ENCODE measurements around the gene DCUN1D3. TPM values are rescaled to one million over a fixed set of nuclear protein-coding genes. Genes with fewer than 3 reads are reported as not detected.
A peak's percentile ranks its signal among the peaks of the same experiment; 100 is the strongest.
"Not testable (repeated sequence)": the region's sequence is repeated elsewhere in the genome, so short reads cannot be mapped to it uniquely, and the experiment has no call there.

DCUN1D3 gene
- polyA plus RNA-seq, 6 donors from 2014 or later: 0.38 to 1.1 (median 0.52) TPM; not detected in 1

DNA sequence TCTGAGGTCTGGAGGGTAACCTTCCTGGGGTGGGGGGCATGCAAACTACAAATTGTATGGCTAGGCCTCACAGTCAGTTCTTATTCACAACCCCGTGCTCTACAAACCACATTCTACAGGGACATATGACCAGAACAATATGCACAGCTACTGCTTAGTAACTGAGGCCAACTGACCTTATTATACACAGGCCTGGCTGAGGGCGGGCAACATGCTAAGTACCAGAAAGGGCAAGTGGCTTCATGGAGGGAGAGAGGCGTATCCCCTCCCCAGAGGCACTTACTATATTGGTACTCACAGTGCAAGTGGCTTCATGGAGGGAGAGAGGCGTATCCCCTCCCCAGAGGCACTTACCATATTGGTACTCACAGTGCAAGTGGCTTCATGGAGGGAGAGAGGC lies 39.2 kb downstream of the DCUN1D3 start:
- H3K4me1 Mint-ChIP-seq: not testable (repeated sequence)
- peaks cover 7 to 12% of the 10 kb centered on the region in 2 donors for H3K36me3 Mint-ChIP-seq

DNA sequence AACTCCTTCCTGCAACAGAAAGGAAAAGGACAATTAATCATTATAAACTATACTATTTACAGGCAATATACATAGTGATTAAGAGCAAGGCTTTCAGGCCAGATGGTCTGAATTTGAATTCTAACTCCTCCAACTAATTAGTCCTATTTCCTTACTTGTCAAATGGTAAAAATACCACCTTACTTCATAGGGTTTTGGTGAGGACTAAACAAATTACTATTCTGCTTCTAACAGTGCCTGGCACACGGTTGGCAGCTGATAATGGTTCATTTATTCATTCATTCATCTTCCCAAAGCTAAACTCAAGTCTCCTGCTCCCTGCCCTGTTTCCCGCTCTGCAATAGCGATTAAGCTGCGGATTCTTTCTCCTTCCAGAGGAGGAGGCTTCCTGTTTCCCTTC lies 39.8 kb downstream of the DCUN1D3 start:
- Mint-ChIP-seq H3K4me1 (peaks cover 0 to 8% (median 5%) of the 10 kb centered on the region in 3 donors), H3K27ac (no peak overlapping the region), H3K9me3 (no peaks in the 10 kb centered on the region), H3K36me3 (peaks cover 10 to 12% of the 10 kb centered on the region in 2 donors), H3K27me3 (no peaks in the 10 kb centered on the region), H3K4me3 (no peak overlapping the region)
- no peak for ATAC-seq (ENCODE audit: low read depth in 2 of 2)
- no peak for DNase-seq

More for the DNA sequence above, 39.2 kb downstream of the DCUN1D3 start:
- not testable (repeated sequence) for ATAC-seq (ENCODE audit: low read depth in 2 of 2); DNase-seq; H3K9me3 Mint-ChIP-seq; H3K27ac Mint-ChIP-seq; H3K4me3 Mint-ChIP-seq; H3K27me3 Mint-ChIP-seq

DNA sequence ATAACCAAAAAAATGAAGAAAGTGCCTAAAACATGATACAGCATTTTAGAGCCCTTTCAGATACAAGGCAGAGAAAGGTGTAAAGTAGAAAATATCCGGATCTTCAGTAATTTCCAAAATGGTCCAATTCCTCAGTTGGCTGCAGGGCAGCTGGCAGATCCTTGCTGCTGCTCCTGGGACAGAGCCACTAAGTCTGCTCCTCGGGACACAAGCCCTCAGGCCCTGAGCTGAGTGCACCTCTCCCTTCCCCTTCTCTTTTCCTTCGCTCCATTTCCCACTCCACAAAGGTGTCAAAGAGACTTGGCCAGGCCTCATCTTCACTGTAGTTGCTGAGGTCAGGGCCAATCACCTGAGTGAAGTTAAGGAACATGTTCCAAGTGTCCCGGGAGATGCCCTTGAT lies 40.5 kb downstream of the DCUN1D3 start:
- Mint-ChIP-seq H3K27ac (peak overlapping the region in 1 of 6 donors; percentile 70), H3K9me3 (no peaks in the 10 kb centered on the region), H3K4me1 (peaks cover 0 to 8% (median 5%) of the 10 kb centered on the region in 3 donors), H3K4me3 (no peak overlapping the region), H3K27me3 (no peaks in the 10 kb centered on the region), H3K36me3 (peaks cover 12 to 15% of the 10 kb centered on the region in 2 donors)
- ATAC-seq (ENCODE audit: low read depth in 2 of 2): no peak
- DNase-seq: no peak

DNA sequence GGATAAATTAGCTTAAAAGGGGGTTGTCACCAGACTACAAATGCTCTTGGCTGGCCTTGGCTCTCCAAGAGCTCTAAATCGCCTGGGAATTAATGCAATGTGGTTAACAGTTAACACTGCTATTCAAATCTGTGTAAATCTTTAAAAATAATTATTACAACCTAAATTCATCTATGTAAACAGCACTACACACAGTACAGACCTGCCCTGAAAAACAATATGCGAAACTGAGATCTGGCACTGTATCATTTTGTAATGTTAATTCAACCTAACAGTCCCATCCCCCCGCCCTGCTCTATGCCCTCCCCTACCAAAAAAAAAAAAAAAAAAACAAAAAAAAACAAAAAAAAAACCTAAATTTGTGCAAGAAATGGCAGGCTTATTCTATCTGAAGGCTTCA lies 40.9 kb downstream of the DCUN1D3 start:
- Mint-ChIP-seq H3K4me3 (no peak overlapping the region), H3K9me3 (no peaks in the 10 kb centered on the region), H3K27ac (no peak overlapping the region), H3K4me1 (peaks cover 0 to 7% (median under 1%) of the 10 kb centered on the region in 3 donors), H3K27me3 (no peaks in the 10 kb centered on the region), H3K36me3 (peaks cover 12 to 15% of the 10 kb centered on the region in 2 donors)
- ATAC-seq (ENCODE audit: low read depth in 2 of 2) (no peak), DNase-seq (no peak)

DNA sequence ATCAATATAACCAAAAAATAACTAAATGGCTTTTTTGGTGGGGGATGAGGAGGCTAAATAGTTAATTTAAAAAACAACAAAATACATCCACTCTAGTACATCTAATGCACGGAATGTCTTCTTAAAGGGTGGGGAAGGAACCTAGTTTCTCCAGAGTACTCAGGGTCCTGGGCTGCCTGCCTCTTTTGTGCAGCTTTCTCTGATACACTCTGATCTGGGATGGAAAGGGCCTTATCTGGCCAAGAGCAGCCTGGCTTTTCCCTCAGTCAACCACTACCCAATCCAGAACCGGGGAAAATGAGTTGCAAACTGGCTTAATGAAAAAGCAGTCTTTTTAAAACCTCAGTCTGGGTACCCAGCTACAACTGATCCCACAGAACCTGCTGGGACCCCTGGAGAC lies 42.9 kb downstream of the DCUN1D3 start:
- Mint-ChIP-seq H3K9me3 (no peaks in the 10 kb centered on the region), H3K27ac (no peak overlapping the region), H3K36me3 (peaks cover 12 to 13% of the 10 kb centered on the region in 2 donors), H3K27me3 (no peaks in the 10 kb centered on the region), H3K4me1 (no peaks in the 10 kb centered on the region), H3K4me3 (no peak overlapping the region)
- ATAC-seq (ENCODE audit: low read depth in 2 of 2) (no peak), DNase-seq (no peak)

DNA sequence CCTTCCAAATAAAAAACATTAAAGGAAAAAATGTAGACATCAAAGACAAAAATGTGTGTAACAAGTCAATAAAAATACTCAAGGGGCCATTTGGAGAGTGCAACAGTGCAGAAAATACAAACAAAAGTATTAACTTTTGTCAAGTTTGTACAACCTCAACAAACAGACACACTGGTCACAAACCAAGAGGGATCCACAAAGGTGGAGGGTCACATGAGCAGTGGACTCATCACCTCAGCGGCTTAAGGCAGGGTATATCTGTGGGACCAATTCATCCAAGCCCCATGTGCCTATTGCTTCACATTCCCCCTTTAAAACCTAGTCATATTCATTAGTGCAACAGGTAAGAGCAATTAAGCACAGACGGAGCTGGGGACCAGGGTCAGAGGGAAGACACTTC lies 45.2 kb downstream of the DCUN1D3 start:
- H3K27ac Mint-ChIP-seq: no peak overlapping the region
- H3K36me3 Mint-ChIP-seq: peaks cover 5 to 8% of the 10 kb centered on the region in 2 donors
- no peak for DNase-seq
- no peak for ATAC-seq (ENCODE audit: low read depth in 2 of 2)
- no peaks in the 10 kb centered on the region for H3K9me3 Mint-ChIP-seq
- H3K4me3 Mint-ChIP-seq: no peak overlapping the region
- peaks cover 0 to 2% (median under 1%) of the 10 kb centered on the region in 3 donors for H3K4me1 Mint-ChIP-seq
- no peaks in the 10 kb centered on the region for H3K27me3 Mint-ChIP-seq

DNA sequence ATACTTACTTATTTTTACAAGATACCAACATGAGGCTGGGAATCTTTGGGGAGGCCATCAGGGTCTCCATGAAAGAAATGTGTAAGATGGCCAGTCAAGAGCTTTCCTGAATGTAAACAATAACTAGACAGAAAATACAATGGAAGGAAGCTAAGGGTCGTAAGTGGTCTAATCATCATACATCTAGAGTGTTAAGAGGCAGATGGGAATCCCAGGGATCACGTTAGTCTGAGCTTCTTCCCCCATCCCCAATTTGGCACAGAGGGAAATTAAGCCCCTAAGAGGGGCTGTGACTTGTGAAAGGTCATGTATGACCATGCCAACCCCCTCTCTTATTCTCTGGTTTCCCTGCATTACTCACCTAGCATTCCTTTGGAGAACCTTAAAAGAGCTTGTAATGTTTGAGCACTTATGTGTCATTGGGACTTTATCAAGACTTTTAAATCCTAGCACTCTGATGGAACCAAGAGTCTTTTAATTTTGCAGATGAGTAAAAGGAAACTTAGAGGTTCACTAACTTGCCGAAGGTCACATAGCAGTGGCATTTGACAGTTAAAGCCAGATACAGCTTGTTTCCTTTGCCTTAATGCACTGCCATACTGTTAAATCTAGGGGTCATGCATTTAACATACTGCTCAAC lies 46.1 kb downstream of the DCUN1D3 start:
- H3K9me3 Mint-ChIP-seq: no peaks in the 10 kb centered on the region
- DNase-seq: no peak
- H3K27ac Mint-ChIP-seq: peak overlapping the region in 1 of 6 donors; percentile 60
- no peaks in the 10 kb centered on the region for H3K27me3 Mint-ChIP-seq
- ATAC-seq (ENCODE audit: low read depth in 2 of 2): no peak
- H3K36me3 Mint-ChIP-seq: peaks cover 0 to 8% of the 10 kb centered on the region in 2 donors
- H3K4me3 Mint-ChIP-seq: no peak overlapping the region
- H3K4me1 Mint-ChIP-seq: peaks cover 0 to 4% (median 3%) of the 10 kb centered on the region in 3 donors

DNA sequence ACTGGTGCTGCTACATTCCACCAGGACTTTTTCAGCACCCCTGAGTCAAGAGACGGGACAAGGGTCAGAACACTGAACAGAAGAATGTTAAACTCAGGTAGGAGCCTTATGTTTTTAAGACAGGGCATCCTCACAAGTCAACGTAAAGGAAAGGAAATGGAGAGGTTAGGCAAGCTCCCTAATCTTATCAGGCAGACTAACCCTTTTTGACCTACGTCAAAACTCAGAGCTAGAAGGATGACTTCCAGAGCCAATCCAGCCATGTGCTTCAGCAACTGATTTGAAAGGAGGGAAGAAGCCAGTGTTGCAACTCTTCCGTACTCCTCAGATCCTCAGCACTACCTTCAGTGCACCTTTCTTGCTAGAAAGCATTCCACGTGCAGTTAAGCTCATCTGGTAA lies 47.0 kb downstream of the DCUN1D3 start:
- ATAC-seq (ENCODE audit: low read depth in 2 of 2): no peak
- Mint-ChIP-seq H3K27ac (peak overlapping the region in 1 of 6 donors; percentile 49), H3K4me1 (peaks cover 0 to 4% (median 3%) of the 10 kb centered on the region in 3 donors), H3K9me3 (no peaks in the 10 kb centered on the region), H3K27me3 (no peaks in the 10 kb centered on the region), H3K4me3 (no peak overlapping the region), H3K36me3 (peaks cover 0 to 8% of the 10 kb centered on the region in 2 donors)
- no peak for DNase-seq

DNA sequence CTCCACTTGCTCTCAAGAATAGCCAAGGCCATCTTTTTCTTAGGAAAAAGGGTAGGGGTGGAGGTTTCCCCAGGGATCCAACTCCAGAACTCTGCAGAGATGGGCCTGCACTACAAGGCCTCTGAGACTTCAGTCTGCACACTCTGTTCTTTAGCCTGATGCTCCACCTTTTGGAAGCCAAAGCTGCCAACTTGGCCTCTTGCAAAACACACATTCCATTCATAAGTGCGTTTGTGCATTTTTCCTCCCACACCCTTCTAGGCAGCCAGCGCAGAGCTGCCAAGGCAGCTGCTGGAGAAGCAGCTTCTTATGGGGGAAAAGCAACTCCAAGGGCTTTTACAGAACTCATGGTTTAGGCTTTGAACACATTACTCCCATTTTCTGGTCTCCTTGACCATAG lies 48.6 kb downstream of the DCUN1D3 start:
- Mint-ChIP-seq H3K4me1 (peaks cover 0 to 4% (median 3%) of the 10 kb centered on the region in 3 donors), H3K36me3 (peaks cover 0 to 8% of the 10 kb centered on the region in 2 donors), H3K9me3 (no peaks in the 10 kb centered on the region), H3K27me3 (no peaks in the 10 kb centered on the region), H3K27ac (no peak overlapping the region), H3K4me3 (no peak overlapping the region)
- ATAC-seq (ENCODE audit: low read depth in 2 of 2) (no peak), DNase-seq (no peak)

DNA sequence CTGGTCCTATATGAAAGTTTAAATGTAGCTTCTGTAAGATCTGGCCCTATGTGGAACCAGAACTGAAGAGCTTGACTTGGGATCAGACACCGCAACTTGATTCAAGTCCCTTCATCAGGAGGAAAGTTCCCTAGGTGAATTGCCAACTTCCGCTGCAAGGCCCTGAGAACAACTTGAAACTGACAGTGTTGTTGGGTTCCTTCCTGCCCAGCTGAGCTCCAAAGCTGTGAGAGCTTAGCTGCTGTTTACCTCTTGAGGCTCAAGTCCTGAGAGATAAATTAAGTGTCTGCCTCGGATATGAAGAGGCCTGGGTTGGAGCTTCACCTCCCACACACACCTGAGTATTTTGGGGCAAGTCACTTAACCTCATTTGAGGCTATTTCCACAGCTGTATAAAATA lies 49.2 kb downstream of the DCUN1D3 start:
- no peak for DNase-seq
- no peak overlapping the region for H3K4me3 Mint-ChIP-seq
- no peaks in the 10 kb centered on the region for H3K27me3 Mint-ChIP-seq
- no peak overlapping the region for H3K27ac Mint-ChIP-seq
- peaks cover 0 to 4% (median 3%) of the 10 kb centered on the region in 3 donors for H3K4me1 Mint-ChIP-seq
- ATAC-seq (ENCODE audit: low read depth in 2 of 2): no peak
- H3K36me3 Mint-ChIP-seq: peaks cover 0 to 8% of the 10 kb centered on the region in 2 donors
- H3K9me3 Mint-ChIP-seq: no peaks in the 10 kb centered on the region

DNA sequence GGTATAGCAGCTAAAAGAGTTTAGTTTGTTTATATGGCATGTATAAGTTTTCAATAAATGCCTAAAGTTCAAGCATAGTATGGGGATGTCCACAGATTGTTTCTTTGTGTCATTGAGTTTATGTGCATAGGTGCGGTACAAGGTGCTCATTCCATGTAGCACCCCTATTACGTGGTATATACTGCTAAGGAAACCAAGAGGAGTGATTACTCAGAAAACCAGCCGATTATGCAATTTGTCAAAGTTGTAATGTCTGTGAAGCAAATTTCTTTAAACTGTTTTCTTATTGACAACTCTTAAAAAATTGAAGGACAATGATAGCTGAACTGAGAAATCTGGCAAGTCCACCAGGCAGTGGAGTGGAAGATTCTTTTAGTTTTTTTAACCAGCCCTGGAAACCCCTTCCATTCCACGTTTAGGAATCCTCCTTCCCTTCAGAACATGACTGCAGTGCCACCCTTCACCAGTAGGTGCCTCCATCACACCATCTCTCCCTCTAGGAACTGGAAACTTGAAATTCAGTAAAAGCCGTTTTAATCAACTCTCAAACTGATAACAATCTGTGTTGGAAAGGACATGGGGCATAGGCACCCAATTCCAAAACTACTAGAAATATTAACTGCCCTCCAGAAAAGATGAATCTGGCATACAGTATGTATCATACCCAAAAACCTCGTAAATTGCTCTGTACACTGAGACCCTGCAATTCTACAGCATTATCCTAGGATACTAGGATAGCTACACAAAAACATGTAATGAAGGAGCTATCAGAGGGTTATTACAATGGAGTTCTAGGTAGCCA lies 50.4 kb downstream of the DCUN1D3 start:
- Mint-ChIP-seq H3K27me3 (no peaks in the 10 kb centered on the region), H3K9me3 (no peaks in the 10 kb centered on the region), H3K36me3 (no peaks in the 10 kb centered on the region), H3K27ac (peak overlapping the region in 2 of 6 donors; percentile 34 to 69), H3K4me1 (peaks cover 0 to 4% (median 3%) of the 10 kb centered on the region in 3 donors), H3K4me3 (no peak overlapping the region)
- ATAC-seq (ENCODE audit: low read depth in 2 of 2) (peak in 1 of 2 donors; percentile 40), DNase-seq (peak; percentile 45)

DNA sequence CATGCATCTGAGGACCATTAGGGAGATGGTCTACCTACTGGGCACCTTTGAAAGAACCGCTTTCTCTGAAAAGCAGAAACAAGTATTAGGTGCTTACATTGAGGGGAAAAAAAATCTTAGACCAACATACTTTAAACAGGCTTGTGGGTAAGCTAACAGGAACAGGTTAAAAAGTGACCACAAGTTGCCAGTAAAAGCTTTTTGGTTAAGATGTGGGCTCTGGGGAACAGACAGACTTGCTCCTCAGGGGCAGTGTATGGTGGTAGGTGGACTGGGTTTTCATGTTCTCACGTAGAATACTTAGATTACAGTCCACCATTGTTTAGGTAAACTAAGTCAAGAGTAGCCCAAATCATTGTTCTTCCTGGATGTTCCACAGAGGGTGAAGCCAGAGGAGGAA lies 52.6 kb downstream of the DCUN1D3 start:
- Mint-ChIP-seq H3K27ac (no peak overlapping the region), H3K36me3 (no peaks in the 10 kb centered on the region), H3K27me3 (no peaks in the 10 kb centered on the region), H3K4me3 (no peak overlapping the region), H3K9me3 (no peaks in the 10 kb centered on the region), H3K4me1 (peaks cover 0 to 4% (median 3%) of the 10 kb centered on the region in 3 donors)
- ATAC-seq (ENCODE audit: low read depth in 2 of 2) (no peak), DNase-seq (no peak)

DNA sequence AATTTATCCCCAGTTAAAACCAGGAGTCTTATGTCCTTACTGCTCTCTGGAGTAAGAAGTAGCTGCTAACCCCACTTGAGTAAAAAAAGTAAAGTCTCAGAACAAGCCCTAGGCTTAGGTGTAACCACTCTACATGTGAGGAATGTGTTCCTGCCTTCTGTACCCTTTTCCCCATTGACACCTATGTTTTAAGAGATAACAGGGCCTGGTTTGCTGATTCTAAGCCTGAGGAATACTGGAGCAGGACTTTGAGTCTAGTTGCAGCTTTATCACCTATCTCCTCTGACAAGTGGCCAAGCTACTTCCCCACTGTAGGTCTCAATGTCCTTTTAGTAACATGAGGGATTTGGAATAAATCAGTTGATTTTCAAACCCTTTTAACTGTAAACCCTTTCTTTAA lies 53.6 kb downstream of the DCUN1D3 start:
- Mint-ChIP-seq H3K27ac (peak overlapping the region in 1 of 6 donors; percentile 3), H3K4me3 (no peak overlapping the region), H3K4me1 (peaks cover 0 to 4% (median 3%) of the 10 kb centered on the region in 3 donors), H3K36me3 (no peaks in the 10 kb centered on the region), H3K27me3 (no peaks in the 10 kb centered on the region), H3K9me3 (no peaks in the 10 kb centered on the region)
- DNase-seq (no peak), ATAC-seq (ENCODE audit: low read depth in 2 of 2) (no peak)

DNA sequence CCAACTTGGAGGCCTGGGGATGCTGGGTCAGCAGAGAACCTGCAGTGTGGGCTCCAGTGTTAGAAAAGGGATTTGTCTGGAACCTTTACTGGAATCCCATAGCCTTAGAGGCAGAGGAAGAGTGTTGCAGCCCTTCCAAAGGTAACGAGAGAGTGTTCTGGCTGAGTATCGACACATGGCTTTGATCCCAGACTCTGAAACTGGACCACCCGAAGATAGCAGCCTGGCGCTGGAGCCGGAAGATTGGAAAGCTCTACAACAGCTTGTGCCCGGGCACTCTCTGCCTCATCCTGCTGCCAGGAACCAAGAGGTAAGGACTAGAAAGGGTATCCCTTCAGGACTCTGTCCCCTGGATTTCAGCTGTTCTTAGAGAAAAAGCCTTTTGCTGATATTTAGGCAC lies 54.1 kb downstream of the DCUN1D3 start:
- Mint-ChIP-seq H3K4me1 (peaks cover 0 to 4% (median 3%) of the 10 kb centered on the region in 3 donors), H3K27me3 (no peaks in the 10 kb centered on the region), H3K27ac (no peak overlapping the region), H3K36me3 (no peaks in the 10 kb centered on the region), H3K4me3 (peak overlapping the region in 1 of 8 donors; percentile 10), H3K9me3 (no peaks in the 10 kb centered on the region)
- DNase-seq (no peak), ATAC-seq (ENCODE audit: low read depth in 2 of 2) (no peak)

All from naive B cell (primary cell).